GM21528 (cell line): ENCODE data around the gene C10orf143.
"Not testable (repeated sequence)": the region's sequence is repeated elsewhere in the genome, so short reads cannot be mapped to it uniquely, and the experiment has no call there.

ENCODE experiments used
- ATAC-seq: cut with Tn5 transposase; IDR thresholded peaks from one replicate; pipeline ENCODE4 v1.9.1; 2021; ENCODE audit warnings: mild to moderate bottlenecking, moderate library complexity; ENCODE audit not compliant: unreplicated experiment, low FRiP score

C10orf143 gene

GRCh38 chr10:130110246-130111112 is at the start of gene C10orf143:
C10orf143 (minus strand) TSS chr10:130110830; CDS start chr10:130110772, 58 bp downstream.
- peak; percentile 85 for ATAC-seq

DNA sequence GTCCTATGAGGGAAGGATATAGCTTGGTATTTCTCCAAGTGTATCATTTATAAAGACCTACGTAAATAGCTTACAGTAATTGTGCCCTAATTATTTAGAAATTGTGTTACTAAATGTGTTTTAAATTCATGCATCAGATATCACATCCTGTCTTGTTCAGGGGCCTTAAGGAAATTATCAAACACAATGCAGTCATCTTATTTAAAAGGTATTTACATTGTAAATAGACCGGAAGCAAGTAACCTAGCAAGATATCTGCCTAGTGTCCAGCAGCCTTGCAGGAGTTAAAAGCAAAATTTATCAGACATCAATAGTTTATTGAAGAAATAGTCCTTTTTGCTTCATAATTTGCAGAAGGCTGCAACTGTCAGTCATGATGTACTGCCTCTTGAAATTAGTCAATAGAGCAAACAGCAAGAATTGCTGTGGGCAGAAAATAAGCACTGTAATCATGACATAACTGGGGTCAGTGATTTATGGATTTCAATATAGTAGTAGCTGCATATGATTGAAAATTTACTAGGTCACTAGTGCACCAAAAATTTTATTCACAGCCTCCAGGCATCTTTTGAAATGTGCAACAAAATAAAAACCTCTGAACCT is 48.7 kb upstream of the C10orf143 start:
- ATAC-seq, result no peak

DNA sequence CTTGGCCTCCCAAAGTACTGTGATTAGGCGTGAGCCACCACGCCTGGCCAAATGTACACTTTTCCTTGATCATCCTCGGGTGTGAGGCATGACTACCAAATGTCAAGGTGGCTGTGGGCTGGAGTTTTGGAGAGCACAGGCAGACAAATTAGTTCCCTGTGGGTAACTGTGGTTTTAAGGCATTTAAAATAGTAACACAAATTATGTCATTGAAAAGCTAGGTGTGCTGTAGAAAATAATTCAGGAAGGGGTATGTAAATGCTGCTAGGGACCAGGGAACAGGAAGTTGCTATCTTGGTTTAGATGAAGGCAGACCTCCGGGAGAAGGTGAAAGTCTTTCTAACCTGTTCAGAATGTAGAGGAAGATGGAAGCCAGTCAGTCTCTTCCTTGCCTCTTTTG is 35.4 kb upstream of the C10orf143 start:
- ATAC-seq, result no peak

- peak; percentile 92 for ATAC-seq
These were observed 31.2 kb upstream of the C10orf143 start for GRCh38 chr10:130141878-130142277.

- peak; percentile 31 for ATAC-seq
These were observed 30.8 kb upstream of the C10orf143 start for GRCh38 chr10:130141460-130141859.

- no peak for ATAC-seq
These were observed 30.4 kb upstream of the C10orf143 start for GRCh38 chr10:130141038-130141437.

GRCh38 chr10:130140425-130140824 is 29.8 kb upstream of the C10orf143 start:
- no peak for ATAC-seq

DNA sequence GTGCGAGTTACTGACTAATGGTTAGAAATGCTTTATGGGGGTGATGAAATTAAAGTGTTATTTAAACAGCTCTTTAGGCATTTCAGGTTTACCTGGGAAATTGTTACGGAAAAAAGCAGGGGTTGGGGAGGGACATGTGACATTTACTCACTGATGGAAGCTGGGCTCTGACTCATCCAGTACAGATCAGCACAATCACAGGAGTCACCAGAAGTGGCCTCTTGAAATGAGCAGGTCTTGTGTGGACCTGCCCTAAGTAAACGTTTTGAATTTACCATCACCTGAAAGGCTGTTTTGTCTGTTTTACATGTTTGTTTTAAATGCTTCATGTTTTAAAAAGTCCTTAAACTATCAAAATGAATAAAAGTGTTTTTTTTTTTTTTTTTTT is 27.8 kb upstream of the C10orf143 start:
- ATAC-seq, result no peak

- no peak for ATAC-seq
These were observed 27.2 kb upstream of the C10orf143 start for GRCh38 chr10:130137659-130138478.

- no peak for ATAC-seq
These were observed 26.4 kb upstream of the C10orf143 start for GRCh38 chr10:130137090-130137448.

DNA sequence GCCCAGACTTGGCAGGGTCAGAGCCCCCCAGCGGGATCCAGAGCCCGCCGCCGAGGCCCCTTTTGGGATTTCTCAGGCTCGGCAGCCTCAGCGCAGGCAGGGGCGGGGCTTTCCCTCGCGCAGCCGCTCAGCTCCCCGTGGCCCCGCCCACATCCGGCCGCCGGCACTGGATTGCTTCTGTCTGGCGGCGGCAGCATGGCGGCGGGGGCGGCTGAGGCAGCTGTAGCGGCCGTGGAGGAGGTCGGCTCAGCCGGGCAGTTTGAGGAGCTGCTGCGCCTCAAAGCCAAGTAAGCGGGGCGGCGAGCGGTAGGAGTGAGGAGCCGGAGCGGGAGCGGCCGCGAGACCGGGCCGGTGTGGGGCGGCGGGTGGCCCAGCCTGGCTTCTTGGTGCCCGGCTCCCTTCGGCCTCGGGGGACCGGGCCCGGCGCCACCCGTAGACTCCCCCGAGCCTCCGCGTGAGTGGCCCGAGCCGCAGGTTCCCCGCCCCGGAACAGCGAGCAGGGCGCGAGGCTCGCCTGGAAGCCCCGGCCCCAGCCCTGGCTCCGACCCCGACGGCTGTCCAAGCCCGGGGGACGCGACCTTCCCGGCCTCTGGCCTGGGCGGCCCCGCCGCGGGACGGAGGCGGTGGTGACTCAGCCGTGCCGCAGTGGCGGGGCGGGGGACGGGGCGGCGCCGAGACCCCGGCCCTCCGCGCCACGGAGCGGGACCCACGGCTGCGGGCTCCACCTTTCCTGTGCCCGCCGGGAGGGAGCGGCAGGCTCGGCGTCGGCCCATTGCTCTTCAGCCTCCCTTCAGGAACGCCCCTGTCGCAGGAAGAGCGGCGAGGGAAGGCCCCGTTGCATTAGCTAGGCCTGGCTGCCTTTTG is 25.8 kb upstream of the C10orf143 start, which contains the start of gene GLRX3:
Gene GLRX3, plus strand, starts transcription at position 166 of the 864 bp plus-strand sequence. Its CDS starts 30 bp downstream, at position 196.
- peak; percentile 89 for ATAC-seq

DNA sequence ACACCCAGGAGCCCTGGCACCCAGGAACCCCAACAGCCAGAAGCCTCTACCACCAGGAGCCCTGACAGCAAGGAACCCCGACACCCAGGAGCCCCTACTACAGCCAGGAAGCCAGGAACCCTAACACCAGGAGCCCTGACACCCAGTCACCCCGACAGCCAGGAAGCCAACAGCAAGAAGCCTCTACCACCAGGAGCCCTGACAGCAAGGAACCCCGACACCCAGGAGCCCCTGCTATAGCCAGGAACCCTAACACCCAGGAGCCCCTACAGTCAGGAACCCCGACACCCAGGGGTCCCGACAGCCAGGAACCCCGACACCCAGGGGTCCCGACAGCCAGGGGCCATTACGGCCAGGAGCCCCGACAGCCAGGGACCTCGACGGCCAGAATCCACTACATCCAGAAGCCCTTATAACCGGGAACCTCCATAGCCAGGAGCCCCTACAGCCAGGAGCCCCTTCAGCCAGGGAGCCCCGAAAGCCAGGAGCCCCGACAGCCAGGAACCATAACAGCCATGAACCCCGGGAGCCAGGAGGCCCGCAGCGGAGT is 25.1 kb upstream of the C10orf143 start:
- peak; percentile 28 for ATAC-seq

- ATAC-seq, result no peak
These were observed 18.3 kb upstream of the C10orf143 start for GRCh38 chr10:130128922-130129321.

DNA sequence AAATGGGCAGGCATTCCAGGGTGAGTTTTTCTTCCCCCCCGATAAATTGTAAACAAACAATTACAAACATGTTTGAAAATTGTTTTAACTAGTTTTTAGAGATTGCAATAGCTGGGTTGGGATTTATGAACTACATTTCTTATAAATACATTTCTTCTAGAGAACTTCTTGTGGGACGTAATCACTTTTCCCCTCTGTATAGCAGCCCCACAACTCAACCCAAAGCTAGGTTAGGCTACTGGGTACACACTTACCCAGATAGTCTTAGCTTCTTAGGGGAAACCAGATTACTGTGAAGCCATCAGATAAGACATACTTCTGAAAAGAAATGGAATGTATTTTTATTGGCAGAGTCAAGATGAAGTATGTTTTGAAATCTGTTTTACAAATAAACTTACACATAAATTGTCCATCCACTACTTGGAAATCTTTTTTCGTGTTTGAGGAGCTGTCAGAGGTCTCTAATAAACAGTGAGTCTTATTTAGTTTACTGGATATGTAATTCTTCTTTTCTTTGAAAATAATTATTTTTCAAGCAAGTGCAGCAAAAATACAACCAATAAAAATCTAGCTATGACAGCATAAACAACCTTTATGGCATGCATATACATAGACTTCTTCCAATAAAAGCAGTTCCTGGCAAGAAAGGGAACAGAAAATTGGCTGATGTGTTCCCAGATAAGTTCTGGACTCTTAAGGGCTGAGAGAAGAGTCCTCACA is 17.6 kb upstream of the C10orf143 start:
- ATAC-seq, result no peak

GRCh38 chr10:130127364-130128061 is 16.9 kb upstream of the C10orf143 start:
- ATAC-seq, result peak; percentile 92

- ATAC-seq, result no peak
These were observed 11.0 kb upstream of the C10orf143 start for GRCh38 chr10:130121486-130122079.

GRCh38 chr10:130117535-130117934 is 6.9 kb upstream of the C10orf143 start:
- not testable (repeated sequence) for ATAC-seq

DNA sequence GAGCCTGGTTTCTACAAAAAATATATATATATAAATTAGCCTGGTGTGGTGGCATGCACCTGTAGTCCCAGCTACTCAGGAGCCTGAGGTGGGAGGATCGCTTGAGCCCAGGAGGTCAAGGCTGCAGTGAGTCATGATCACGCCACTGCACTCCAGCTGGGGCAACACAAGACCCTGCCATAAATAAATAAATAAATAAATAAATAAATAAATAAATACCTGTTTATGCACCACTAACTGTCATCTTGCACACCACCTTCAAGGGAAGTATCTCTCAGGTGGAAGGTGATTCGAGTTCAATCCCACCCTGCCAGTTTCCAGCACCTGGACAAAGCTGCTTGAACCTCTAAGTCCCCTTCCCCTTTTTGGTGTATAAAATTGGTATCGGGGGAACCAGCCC is 6.3 kb upstream of the C10orf143 start:
- ATAC-seq, result not testable (repeated sequence)
